HepG2 (cell line): ENCODE results near the gene MAPK13. TPM values are rescaled to one million over a fixed set of nuclear protein-coding genes. Genes with fewer than 3 reads are reported as not detected.

ENCODE experiments used
- ATAC-seq: fragments of 200-7000 bp; cut with Tn5 transposase; 3 replicates; pipeline ENCODE4 v1.9.1; 2020; ENCODE audit warnings: mild to moderate bottlenecking, moderate library complexity
- BruUV-seq: library from RNA; stranded (reverse); fragments of 400-500 nt; replicated peaks from 2 replicates; lab custom pipeline; 2021; lab: Mats Ljungman, UMichigan
- CTCF ChIA-PET: fragments of 300-600 bp; formaldehyde crosslinking; extraction: SDS; loops from one replicate; lab custom pipeline; 2021; ENCODE audit warnings: low total read pairs, inconsistent platforms, low intra/inter-chr PET ratio; lab: Yijun Ruan, JAX
- POLR2A ChIA-PET: fragments of 350-600 bp; sonication (Branson Sonifier 250); formaldehyde crosslinking; loops from one replicate; lab custom pipeline; 2020; ENCODE audit warnings: antibody characterized with exemption, inconsistent platforms; lab: Yijun Ruan, JAX
- DNase-seq: peaks from one replicate; pipeline ENCODE4 v3.0.0-alpha.2; 2015; ENCODE audit warnings: low spot score
- FAIRE-seq: peaks from 3 replicates; lab custom pipeline; 2011; peaks lifted over from hg19 to GRCh38; lab: Jason Lieb, UNC
- H2AFZ ChIP-seq: one replicate; pipeline ENCODE4 v1.6.1; 2011; ENCODE audit warnings: low read length, inconsistent platforms
- H3K27ac ChIP-seq: fragments of 300-600 bp; 3 replicates; pipeline ENCODE4 v1.8.0; 2011; ENCODE audit warnings: mixed run types, mild to moderate bottlenecking, mixed read lengths, low read length, inconsistent platforms; ENCODE audit not compliant: insufficient read depth; ENCODE audit errors: extremely low read length
- H3K27me3 ChIP-seq, 2 experiments: fragments of 200-600 bp in 1 of 2; 2 replicates in 1 of 2; 3 replicates in 1 of 2; pipeline versions ENCODE4 v1.6.0 to v1.8.0; 2011; ENCODE audit warnings: low read length in 2 of 2, mild to moderate bottlenecking in 2 of 2, moderate library complexity in 2 of 2, inconsistent platforms in 1 of 2; ENCODE audit not compliant: insufficient read depth in 2 of 2, control insufficient read depth in 1 of 2
- H3K36me3 ChIP-seq, 2 experiments: fragments of 200-600 bp in 1 of 2; replicated peaks in 1 of 2; 2 replicates in 1 of 2; 3 replicates in 1 of 2; pipeline versions ENCODE4 v1.5.1 to v1.8.0; 2011; ENCODE audit warnings: low read length in 2 of 2, inconsistent platforms in 1 of 2; ENCODE audit not compliant: insufficient read depth in 2 of 2, control insufficient read depth in 1 of 2
- H3K4me1 ChIP-seq: 2 replicates; pipeline ENCODE4 v1.5.1; 2012; ENCODE audit warnings: low read length, inconsistent platforms; ENCODE audit not compliant: insufficient read depth
- H3K4me2 ChIP-seq: 2 replicates; pipeline ENCODE4 v1.6.0; 2011; ENCODE audit warnings: low read depth, low read length, inconsistent platforms
- H3K4me3 ChIP-seq, 3 experiments: fragments of 200-600 bp in 1 of 3; sonication (generic), shearing (Covaris generic) in 1 of 3; replicated peaks in 1 of 3; 2 replicates each; pipeline ENCODE4 v1.5.1; 2011 to 2016; ENCODE audit warnings: low read length in 3 of 3, inconsistent platforms in 2 of 3, low read depth in 2 of 3, mild to moderate bottlenecking in 2 of 3, control low read depth in 1 of 3, mixed read lengths in 1 of 3; ENCODE audit not compliant: insufficient read depth in 1 of 3
- H3K79me2 ChIP-seq: one replicate; pipeline ENCODE4 v1.6.1; 2011; ENCODE audit warnings: low read length, inconsistent platforms; ENCODE audit not compliant: insufficient read depth
- H3K9ac ChIP-seq: 2 replicates; pipeline ENCODE4 v1.6.0; 2011; ENCODE audit warnings: mild to moderate bottlenecking, low read depth, low read length, inconsistent platforms; ENCODE audit not compliant: insufficient read depth
- H3K9me3 ChIP-seq: 2 replicates; pipeline ENCODE4 v1.5.1; 2012; ENCODE audit warnings: mild to moderate bottlenecking, low read length
- H4K20me1 ChIP-seq: 2 replicates; pipeline ENCODE4 v1.6.0; 2011; ENCODE audit warnings: inconsistent platforms, mild to moderate bottlenecking, low read length, moderate library complexity; ENCODE audit not compliant: insufficient read depth
- CTCF ChIP-seq: sonication (generic); formaldehyde crosslinking; IDR thresholded peaks from 2 replicates; pipeline ENCODE4 v1.5.0; 2020; ENCODE audit warnings: mild to moderate bottlenecking, missing genetic modification reagents, moderate library complexity
- NFIB ChIP-seq: sonication (generic); formaldehyde crosslinking; IDR thresholded peaks from 2 replicates; pipeline ENCODE4 v1.9.0; 2021; ENCODE audit warnings: missing genetic modification reagents, mild to moderate bottlenecking, borderline replicate concordance
- RBFOX2 ChIP-seq: fragments of 200-400 bp; formaldehyde crosslinking; IDR thresholded peaks from 2 replicates; pipeline ENCODE4 v1.6.1; 2017; ENCODE audit warnings: low read depth, mild to moderate bottlenecking, low read length
- SMC3 ChIP-seq: IDR thresholded peaks from 2 replicates; pipeline ENCODE4 v1.6.1; 2011; ENCODE audit warnings: low read length, improper control_type of control experiment
- ZBTB33 ChIP-seq: sonication (generic); formaldehyde crosslinking; IDR thresholded peaks from 2 replicates; pipeline ENCODE4 v1.4.0; 2020; ENCODE audit warnings: missing genetic modification reagents
- ZNF687 ChIP-seq: sonication (generic); formaldehyde crosslinking; IDR thresholded peaks from 2 replicates; pipeline ENCODE4 v1.5.1; 2020; ENCODE audit warnings: mild to moderate bottlenecking, missing genetic modification reagents, moderate library complexity
- ZNF740 ChIP-seq: sonication (generic); formaldehyde crosslinking; IDR thresholded peaks from 2 replicates; pipeline ENCODE4 v1.4.0; 2020; ENCODE audit warnings: missing genetic modification reagents
- WGBS: methylation state at CpG from one replicate; pipeline ENCODE4 v1.1.6; 2017; ENCODE audit warnings: low lambda C conversion rate; 5-methylcytosine and 5-hydroxymethylcytosine counted together
- in situ Hi-C: cut with HindIII; loops from 2 replicates; pipeline ENCODE4 v1.10.0; 2017; ENCODE audit warnings: low pct_unique_long_range_greater_than_20kb; ENCODE audit not compliant: extremely low pct_ligation_motif_present
- intact Hi-C: fragments of 100-400 bp; cut with micrococcal nuclease; formaldehyde crosslinking; loops from one replicate; pipeline ENCODE4 v1.10.0; 2022; ENCODE audit not compliant: unreplicated experiment
- polyA plus RNA-seq, 8 experiments: library from polyadenylated mRNA; depleted of rRNA in 3 of 8; stranded (reverse) in 7 of 8; unstranded in 1 of 8; fragments of >200 nt; fragmentation: Illumina TruSeq in 4 of 8; extraction: Trizol in 4 of 8; gene quantifications; 2 replicates each; pipeline versions ENCODE4 v1.2.1 to v1.2.3, GENCODE V29; 2011 to 2016; ENCODE audit warnings: low read depth in 4 of 8, missing spikeins in 1 of 8, mixed read lengths in 1 of 8; ENCODE audit not compliant: insufficient read depth in 1 of 8
- total RNA-seq, 5 experiments: library from RNA; depleted of rRNA; stranded (reverse); fragments of >200 nt; fragmentation: Illumina TruSeq; extraction: Trizol; gene quantifications; 2 replicates each; pipeline ENCODE4 v1.2.3, GENCODE V29; 2016; ENCODE audit warnings: low read depth in 1 of 5

The MAPK13 gene
- total and polyA plus RNA-seq, 2 of the 13 experiments (the other 11 are each of a cell fraction or from before 2014, with no cell fraction given) = 12.7 to 43.4 TPM

- no peak overlapping the region for H3K9ac ChIP-seq
- ATAC-seq (no peak), FAIRE-seq (no peak), DNase-seq (no peak)
- no peak overlapping the region for H3K27ac ChIP-seq
- no TSS peak for BruUV-seq
- in situ Hi-C loops = no loop called here
- H3K4me1 ChIP-seq = peaks cover 5% of the 10 kb centered on the region
- no peak overlapping the region for H3K4me2 ChIP-seq
- H3K4me3 ChIP-seq = no peak overlapping the region
- H2AFZ ChIP-seq = no peak overlapping the region
- POLR2A ChIA-PET = interaction anchor here (1.6 to 3.7 kb wide), 2 partner anchors 8 to 12 kb away, joined by 8 to 23 read pairs; partner anchors contain the start of gene MAPK13
- CTCF ChIA-PET = interaction anchor here (1.3 kb wide), 1 partner anchor 164 kb away, joined by 7 read pairs; no protein-coding TSS in a partner anchor
- no peaks in the 10 kb centered on the region for H3K79me2 ChIP-seq
- H3K36me3 ChIP-seq = peaks cover 22 to 44% of the 10 kb centered on the region in 2 experiments
- H3K27me3 ChIP-seq = no peaks in the 10 kb centered on the region
- 0 out of 2 replicates have a peak, but pooled peaks have one; percentile 28 for TF ChIP-seq RBFOX2
- TF ChIP-seq NFIB (CRISPR knock-in tag) = no peak
- WGBS = 93% methylated on average over 14 of the region's 15 CpGs
- H3K9me3 ChIP-seq = no peaks in the 10 kb centered on the region
- H4K20me1 ChIP-seq = no peaks in the 10 kb centered on the region
- intact Hi-C loops = no loop called here
Observed at GRCh38 chr6:36138667-36139066, 8.4 kb downstream of the MAPK13 start.

GRCh38 chr6:36139431-36139830 lies 9.1 kb downstream of the MAPK13 start:
- in situ Hi-C loops = no loop called here
- TF ChIP-seq SMC3 = peak; percentile 15; the same call in 1 of the 2 replicates
- TF ChIP-seq CTCF (CRISPR knock-in tag) = peak; percentile 65
- TF ChIP-seq ZNF687 (CRISPR knock-in tag) = peak; percentile 15; the same call in 1 of the 2 replicates
- no peak for TF ChIP-seq ZNF740
- peak; percentile 99 for TF ChIP-seq ZBTB33 (CRISPR knock-in tag)

More at GRCh38 chr6:36139431-36139830, 9.1 kb downstream of the MAPK13 start:
- Histone ChIP-seq H3K4me2 (no peak overlapping the region), H3K36me3 (peaks cover 22 to 41% of the 10 kb centered on the region in 2 experiments), H2AFZ (no peak overlapping the region), H3K4me3 (no peak overlapping the region), H3K27me3 (no peaks in the 10 kb centered on the region), H4K20me1 (no peaks in the 10 kb centered on the region), H3K27ac (no peak overlapping the region), H3K9ac (no peak overlapping the region), H3K9me3 (no peaks in the 10 kb centered on the region), H3K79me2 (no peaks in the 10 kb centered on the region), H3K4me1 (no peaks in the 10 kb centered on the region)
- ChIA-PET POLR2A (interaction anchor here (1.6 to 3.7 kb wide), 2 partner anchors 8 to 12 kb away, joined by 8 to 23 read pairs; partner anchors contain the start of gene MAPK13), CTCF (interaction anchor here (1.3 kb wide), 1 partner anchor 163 kb away, joined by 7 read pairs; no protein-coding TSS in a partner anchor)
- intact Hi-C loops = no loop called here
- TSS peak; percentile 26 for BruUV-seq
- DNase-seq (no peak), ATAC-seq (peak; percentile 52), FAIRE-seq (no peak)
- WGBS = 79% methylated on average over 7 of the region's 7 CpGs
